Activated naive CD8-positive, alpha-beta T cell treated with anti-CD3 and anti-CD28 coated beads, Interleukin-2, amount 50 U/mL, for 24 hours (primary cell): ENCODE measurements around the gene FAM181A.
A peak's percentile ranks its signal among the peaks of the same experiment; 100 is the strongest.

Experiments
- ATAC-seq: fragments of 150-1000 bp; cut with Tn5 transposase; one replicate; pipeline ENCODE4 v1.10.0; 2021
- DNase-seq: peaks from one replicate; pipeline ENCODE4 v3.0.0; 2021
- H3K27ac Mint-ChIP-seq: one replicate; pipeline ENCODE4 v1.8.0; 2021; ENCODE audit warnings: mild to moderate bottlenecking, mixed read lengths
- H3K27me3 Mint-ChIP-seq: one replicate; pipeline ENCODE4 v1.8.0; 2021; ENCODE audit warnings: mixed read lengths
- H3K36me3 Mint-ChIP-seq: one replicate; pipeline ENCODE4 v1.8.0; 2021; ENCODE audit warnings: low read depth, mixed read lengths
- H3K4me1 Mint-ChIP-seq: one replicate; pipeline ENCODE4 v1.8.0; 2021; ENCODE audit warnings: mixed read lengths
- H3K4me3 Mint-ChIP-seq: one replicate; pipeline ENCODE4 v1.8.0; 2021; ENCODE audit warnings: mild to moderate bottlenecking, moderate library complexity, mixed read lengths
- H3K9me3 Mint-ChIP-seq: one replicate; pipeline ENCODE4 v1.8.0; 2021; ENCODE audit warnings: mixed read lengths

FAM181A gene

GRCh38 chr14:93967637-93968250 is 40.6 kb downstream of the FAM181A start:
- H3K9me3 Mint-ChIP-seq = no peaks in the 10 kb centered on the region
- no peak overlapping the region for H3K4me3 Mint-ChIP-seq

GRCh38 chr14:93969082-93969828 is 42.1 kb downstream of the FAM181A start:
- peaks cover 3% of the 10 kb centered on the region for H3K27me3 Mint-ChIP-seq
- peaks cover 80% of the 10 kb centered on the region for H3K4me1 Mint-ChIP-seq
- no peak for ATAC-seq
- no peaks in the 10 kb centered on the region for H3K9me3 Mint-ChIP-seq
- no peak for DNase-seq
- H3K4me3 Mint-ChIP-seq = no peak overlapping the region
- no peak overlapping the region for H3K27ac Mint-ChIP-seq
- H3K36me3 Mint-ChIP-seq = no peaks in the 10 kb centered on the region

More at GRCh38 chr14:93967637-93968250, 40.6 kb downstream of the FAM181A start:
- Mint-ChIP-seq H3K36me3 (no peaks in the 10 kb centered on the region), H3K27ac (no peak overlapping the region), H3K27me3 (no peaks in the 10 kb centered on the region), H3K4me1 (peaks cover 86% of the 10 kb centered on the region)
- ATAC-seq = no peak
- no peak for DNase-seq

GRCh38 chr14:93970585-93970964 is 43.4 kb downstream of the FAM181A start:
- Mint-ChIP-seq H3K36me3 (peaks cover 2% of the 10 kb centered on the region), H3K9me3 (peaks cover under 1% of the 10 kb centered on the region), H3K27ac (peak overlapping the region; percentile 89), H3K4me1 (peaks cover 78% of the 10 kb centered on the region), H3K4me3 (peak overlapping the region; percentile 73), H3K27me3 (peaks cover 6% of the 10 kb centered on the region)
- peak; percentile 56 for DNase-seq
- ATAC-seq = peak; percentile 65

- Mint-ChIP-seq H3K9me3 (peaks cover 6% of the 10 kb centered on the region), H3K4me1 (peaks cover 78% of the 10 kb centered on the region), H3K27ac (peak overlapping the region; percentile 89), H3K27me3 (peaks cover 11% of the 10 kb centered on the region), H3K4me3 (peak overlapping the region; percentile 73), H3K36me3 (peaks cover 7% of the 10 kb centered on the region)
- DNase-seq (peak; percentile 72), ATAC-seq (peak; percentile 72)
Measured at GRCh38 chr14:93970965-93971634, 44.0 kb downstream of the FAM181A start.

- Mint-ChIP-seq H3K27ac (peak overlapping the region; percentile 89), H3K4me1 (peaks cover 78% of the 10 kb centered on the region), H3K4me3 (peak overlapping the region; percentile 73), H3K27me3 (peaks cover 12% of the 10 kb centered on the region), H3K36me3 (peaks cover 8% of the 10 kb centered on the region), H3K9me3 (peaks cover 9% of the 10 kb centered on the region)
- ATAC-seq = peak; percentile 13
- no peak for DNase-seq
Measured at GRCh38 chr14:93971635-93972027, 44.5 kb downstream of the FAM181A start.

GRCh38 chr14:93972618-93973205 is 45.6 kb downstream of the FAM181A start:
- ATAC-seq (peak; percentile 45), DNase-seq (no peak)
- H3K27me3 Mint-ChIP-seq = peaks cover 12% of the 10 kb centered on the region
- H3K27ac Mint-ChIP-seq = peak overlapping the region; percentile 75
- H3K4me3 Mint-ChIP-seq = peak overlapping the region; percentile 34
- H3K4me1 Mint-ChIP-seq = peaks cover 82% of the 10 kb centered on the region
- H3K36me3 Mint-ChIP-seq = peaks cover 18% of the 10 kb centered on the region
- peaks cover 14% of the 10 kb centered on the region for H3K9me3 Mint-ChIP-seq

GRCh38 chr14:93973607-93974006 is 46.5 kb downstream of the FAM181A start:
- ATAC-seq (no peak), DNase-seq (no peak)
- Mint-ChIP-seq H3K9me3 (peaks cover 14% of the 10 kb centered on the region), H3K4me1 (peaks cover 85% of the 10 kb centered on the region), H3K27ac (peak overlapping the region; percentile 71), H3K27me3 (peaks cover 18% of the 10 kb centered on the region), H3K4me3 (no peak overlapping the region), H3K36me3 (peaks cover 25% of the 10 kb centered on the region)

GRCh38 chr14:93974299-93974698 is 47.2 kb downstream of the FAM181A start:
- Mint-ChIP-seq H3K4me1 (peaks cover 87% of the 10 kb centered on the region), H3K36me3 (peaks cover 26% of the 10 kb centered on the region), H3K9me3 (peaks cover 14% of the 10 kb centered on the region), H3K4me3 (no peak overlapping the region), H3K27me3 (peaks cover 18% of the 10 kb centered on the region), H3K27ac (no peak overlapping the region)
- DNase-seq (no peak), ATAC-seq (no peak)

- Mint-ChIP-seq H3K27me3 (peaks cover 18% of the 10 kb centered on the region), H3K27ac (no peak overlapping the region), H3K4me1 (peaks cover 91% of the 10 kb centered on the region), H3K4me3 (no peak overlapping the region), H3K36me3 (peaks cover 29% of the 10 kb centered on the region), H3K9me3 (peaks cover 14% of the 10 kb centered on the region)
- DNase-seq (no peak), ATAC-seq (no peak)
Measured at GRCh38 chr14:93974833-93975232, 47.7 kb downstream of the FAM181A start.

GRCh38 chr14:93975791-93976476 is 48.8 kb downstream of the FAM181A start:
- Mint-ChIP-seq H3K9me3 (peaks cover 14% of the 10 kb centered on the region), H3K36me3 (peaks cover 32% of the 10 kb centered on the region), H3K4me1 (peaks cover 90% of the 10 kb centered on the region), H3K4me3 (peak overlapping the region; percentile 59), H3K27me3 (peaks cover 18% of the 10 kb centered on the region), H3K27ac (peak overlapping the region; percentile 98)
- peak; percentile 13 for ATAC-seq
- DNase-seq = no peak

- no peak for ATAC-seq
- Mint-ChIP-seq H3K27me3 (peaks cover 18% of the 10 kb centered on the region), H3K9me3 (peaks cover 14% of the 10 kb centered on the region), H3K4me3 (peak within 1 kb of the TSS; percentile 59), H3K36me3 (peaks cover 32% of the 10 kb centered on the region), H3K27ac (peak within 1 kb of the TSS; percentile 98), H3K4me1 (peaks cover 86% of the 10 kb centered on the region)
- DNase-seq = no peak
Measured at GRCh38 chr14:93976477-93977057, 49.4 kb downstream of the FAM181A start, which contains the start of gene ASB2. TSS of gene ASB2 (minus strand) at chr14:93976570. CDS start at chr14:93964539, 12,031 bp downstream.

- Mint-ChIP-seq H3K27me3 (peaks cover 18% of the 10 kb centered on the region), H3K9me3 (peaks cover 14% of the 10 kb centered on the region), H3K27ac (peak overlapping the region; percentile 98), H3K4me1 (peaks cover 81% of the 10 kb centered on the region), H3K36me3 (peaks cover 32% of the 10 kb centered on the region), H3K4me3 (peak overlapping the region; percentile 59)
- DNase-seq (no peak), ATAC-seq (no peak)
Measured at GRCh38 chr14:93977171-93977570, 50.0 kb downstream of the FAM181A start.

GRCh38 chr14:93977790-93978581 is 50.8 kb downstream of the FAM181A start:
- peak overlapping the region; percentile 98 for H3K27ac Mint-ChIP-seq
- peak; percentile 88 for ATAC-seq

More at GRCh38 chr14:93977790-93978581, 50.8 kb downstream of the FAM181A start:
- Mint-ChIP-seq H3K4me3 (peak overlapping the region; percentile 67), H3K27me3 (peaks cover 18% of the 10 kb centered on the region), H3K9me3 (peaks cover 14% of the 10 kb centered on the region), H3K36me3 (peaks cover 32% of the 10 kb centered on the region), H3K4me1 (peaks cover 74% of the 10 kb centered on the region)
- peak; percentile 71 for DNase-seq
